Medulla oblongata (tissue), 1 donor: ENCODE measurements around the gene LRP1-AS.

Experiments
- DNase-seq: peaks from one replicate; pipeline ENCODE4 v3.0.0-alpha.2; 2015; ENCODE audit errors: extremely low spot score

Gene LRP1-AS

DNA sequence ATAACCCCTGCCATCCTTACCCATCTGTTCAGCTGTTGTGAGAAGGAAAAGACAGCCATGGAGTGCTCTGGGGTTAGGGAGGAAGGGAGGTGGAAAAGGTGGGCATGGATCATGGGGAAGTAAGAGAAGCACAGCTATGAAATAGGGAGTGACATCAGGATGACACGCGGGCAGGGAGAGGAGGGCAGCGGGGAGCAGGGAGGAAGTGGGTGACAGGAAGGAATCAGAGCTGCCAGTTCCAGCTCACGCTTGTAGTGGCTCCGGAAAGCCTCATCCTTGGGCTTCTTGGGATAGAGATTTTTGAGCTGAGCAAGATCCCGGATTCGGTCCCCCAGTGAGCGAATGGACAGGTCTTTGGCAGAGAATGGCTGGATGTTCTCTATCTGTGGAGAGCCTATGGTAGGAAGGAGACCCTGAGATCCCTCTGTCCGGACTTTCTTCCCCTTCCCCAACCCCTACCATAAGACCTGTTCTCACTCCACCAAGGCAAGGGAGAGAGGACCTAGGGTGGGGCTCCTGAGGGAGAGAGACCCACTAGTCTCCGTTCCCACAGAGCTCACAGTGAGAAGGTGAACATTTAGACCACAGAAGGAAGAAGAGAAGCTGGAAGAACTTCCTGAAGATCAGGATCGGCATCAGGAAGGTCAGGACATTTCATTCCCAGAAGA lies 48.2 kb downstream of the LRP1-AS start:
- DNase-seq, result no peak

DNA sequence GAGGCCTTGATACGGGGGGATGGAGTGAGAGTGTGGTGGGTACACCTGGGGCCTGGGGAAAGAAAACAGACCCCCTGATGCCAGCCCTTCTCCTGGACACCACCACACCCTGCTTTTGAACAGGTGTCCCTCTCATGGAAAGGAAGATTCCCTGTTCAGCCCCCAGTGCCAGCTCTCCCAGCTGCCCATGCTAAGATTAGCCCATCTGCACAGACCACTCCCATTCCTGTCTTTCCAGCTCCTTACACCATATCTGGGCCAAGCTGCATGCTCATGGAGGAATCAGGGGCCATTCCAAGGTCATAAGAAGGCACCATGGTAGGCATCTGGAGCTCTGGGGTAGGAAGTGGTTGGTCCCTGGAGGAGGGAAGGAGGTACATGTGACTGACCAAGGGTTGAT lies 48.9 kb downstream of the LRP1-AS start:
- no peak for DNase-seq

DNA sequence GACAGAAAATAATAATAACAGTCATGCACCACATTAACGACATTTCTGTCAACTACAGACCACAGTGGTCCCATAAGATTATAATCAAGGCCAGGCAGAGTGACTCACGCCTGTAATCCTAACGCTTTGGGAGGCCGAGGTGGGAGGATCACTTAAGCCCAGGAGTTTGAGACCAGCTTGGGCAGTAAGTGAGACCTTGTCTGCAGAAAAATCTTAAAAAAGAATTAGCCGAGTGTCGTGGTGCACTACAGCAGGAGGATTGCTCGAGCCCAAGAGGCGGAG lies 49.9 kb downstream of the LRP1-AS start:
- DNase-seq, result no peak

DNA sequence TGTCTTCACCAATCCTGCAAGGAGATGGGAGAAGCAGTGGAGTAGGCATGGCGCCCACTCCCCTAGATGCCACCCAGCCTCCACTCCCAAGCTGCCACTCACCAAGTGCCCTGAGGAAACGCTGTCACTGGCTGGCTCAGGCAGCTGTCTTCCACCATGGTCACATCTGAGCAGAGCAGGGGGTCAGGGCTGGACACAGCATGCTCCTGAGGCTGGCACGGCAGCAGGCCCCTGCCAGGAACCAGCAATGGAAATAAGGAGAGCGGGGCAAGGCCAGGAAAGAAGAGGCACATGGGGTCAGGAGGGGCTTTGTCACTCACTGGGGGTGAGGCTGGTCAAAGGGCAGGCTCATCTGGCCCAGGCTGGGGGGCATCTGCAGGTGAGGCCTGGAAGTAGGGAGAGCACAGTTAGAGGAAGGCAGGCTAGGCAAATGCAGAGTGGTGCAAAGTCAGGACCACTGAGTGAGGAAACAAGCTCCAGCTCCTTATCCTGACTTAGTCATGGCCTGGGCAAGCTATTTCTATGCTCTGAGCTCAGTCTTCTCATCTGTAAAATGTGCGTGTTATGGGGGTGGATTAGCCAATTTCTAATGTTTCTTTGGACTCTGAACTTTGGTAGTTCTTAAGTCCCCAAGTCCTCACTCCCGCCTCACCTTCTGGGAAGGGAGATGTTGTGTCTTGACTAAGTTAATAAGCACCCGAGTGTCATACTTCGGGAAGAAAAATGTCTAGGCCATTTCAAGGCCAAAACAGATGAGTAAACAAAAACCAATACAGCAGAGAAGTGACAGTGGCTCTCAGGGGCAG lies 50.5 kb downstream of the LRP1-AS start:
- no peak for DNase-seq

DNA sequence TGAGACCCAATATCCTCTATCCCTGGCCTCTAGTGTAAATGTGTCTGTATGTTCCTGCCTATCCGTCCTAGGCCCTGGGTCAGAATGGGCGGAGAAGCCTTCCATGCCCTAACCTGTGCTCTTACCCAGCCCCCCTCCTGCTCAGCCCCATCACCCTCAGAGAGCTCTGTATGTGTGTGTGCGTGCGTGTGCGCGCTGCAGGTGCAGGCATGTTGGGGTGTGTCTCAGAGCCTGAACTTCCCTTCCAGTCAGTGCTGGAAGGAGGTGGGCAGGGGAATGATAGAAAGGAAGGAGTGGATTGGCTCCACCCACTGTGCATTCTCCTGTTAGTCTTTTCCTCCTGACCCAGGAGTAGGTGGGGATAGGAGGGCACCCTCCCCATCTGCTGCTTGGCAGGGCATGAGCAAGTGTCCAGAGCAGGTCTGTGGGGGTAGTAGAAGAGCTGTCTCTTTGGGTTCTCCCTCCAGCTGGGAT lies 51.3 kb downstream of the LRP1-AS start:
- no peak for DNase-seq

DNA sequence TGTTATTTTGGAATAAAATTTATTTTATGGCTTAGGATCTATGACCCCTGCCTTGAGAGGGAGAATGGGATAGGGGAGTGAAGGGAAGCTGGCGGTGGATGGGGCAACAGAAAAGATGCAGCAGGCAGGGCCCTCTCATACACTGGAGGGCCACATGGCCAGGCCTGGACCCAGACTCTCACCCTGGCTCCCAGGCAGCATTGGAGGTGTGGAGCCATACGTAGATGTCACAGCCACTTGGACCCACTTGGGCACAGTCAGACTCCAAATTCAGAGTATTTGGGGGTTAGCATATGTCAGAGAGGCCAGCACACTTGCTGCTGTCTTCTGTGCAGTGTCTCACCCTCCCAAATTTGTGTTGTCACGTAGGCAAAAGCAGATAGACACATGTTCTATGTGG lies 52.0 kb downstream of the LRP1-AS start:
- no peak for DNase-seq
